KOPT-K1 (cell line): ENCODE data around the gene SPTSSA.
"Not testable (repeated sequence)": the region's sequence is repeated elsewhere in the genome, so short reads cannot be mapped to it uniquely, and the experiment has no call there.

ENCODE experiments used
- H3K27ac ChIP-seq: fragments of 200-600 bp; sonication (generic); 2 replicates; pipeline ENCODE4 v1.5.1; 2016; ENCODE audit warnings: antibody characterized with exemption, mild to moderate bottlenecking, low read depth, low read length; ENCODE audit not compliant: poor library complexity, severe bottlenecking
- H3K36me3 ChIP-seq: fragments of 200-600 bp; sonication (generic); 2 replicates; pipeline ENCODE4 v1.5.1; 2017; ENCODE audit warnings: antibody characterized with exemption, mild to moderate bottlenecking, low read length, moderate library complexity; ENCODE audit not compliant: insufficient read depth
- H3K9me3 ChIP-seq: fragments of 200-600 bp; sonication (generic); 2 replicates; pipeline ENCODE4 v1.5.1; 2017; ENCODE audit warnings: antibody characterized with exemption, low read length, mild to moderate bottlenecking; ENCODE audit not compliant: insufficient read depth, poor library complexity, severe bottlenecking

SPTSSA gene

GRCh38 chr14:34453226-34453625, 8.8 kb downstream of the SPTSSA start:
- Histone ChIP-seq H3K36me3 (peaks cover 46% of the 10 kb centered on the region), H3K9me3 (no peaks in the 10 kb centered on the region), H3K27ac (no peak overlapping the region)

DNA sequence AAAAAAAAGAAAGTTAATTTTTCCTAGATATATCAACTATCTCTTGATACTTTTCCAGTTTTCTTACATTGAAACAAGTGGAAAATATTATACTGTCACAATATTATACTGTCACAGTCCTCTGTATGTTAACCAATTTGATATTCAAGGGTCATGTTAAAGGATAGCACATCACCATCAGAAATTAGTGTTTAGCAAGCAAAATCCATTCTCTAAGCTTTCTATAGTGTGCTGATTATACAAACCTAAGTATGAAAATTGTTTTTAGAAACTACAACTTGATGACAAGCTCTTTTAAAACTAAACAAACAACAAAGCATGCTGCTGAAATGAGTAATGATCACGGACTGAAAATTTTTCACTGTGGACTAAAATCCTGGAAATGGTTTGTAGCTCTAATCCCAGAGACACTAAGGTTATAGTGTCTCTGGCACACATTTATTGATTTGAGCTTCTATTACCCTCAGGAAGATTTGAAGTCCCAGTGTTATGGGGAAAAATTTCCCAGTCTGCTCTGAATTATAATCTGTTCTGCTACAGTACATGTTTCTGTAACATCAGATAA, 9.7 kb downstream of the SPTSSA start:
- Histone ChIP-seq H3K27ac (no peak overlapping the region), H3K9me3 (no peaks in the 10 kb centered on the region), H3K36me3 (peaks cover 49% of the 10 kb centered on the region)

- H3K27ac ChIP-seq = no peak overlapping the region
- peaks cover 56% of the 10 kb centered on the region for H3K36me3 ChIP-seq
- no peaks in the 10 kb centered on the region for H3K9me3 ChIP-seq
Observed at GRCh38 chr14:34450958-34451357, 11.1 kb downstream of the SPTSSA start.

DNA sequence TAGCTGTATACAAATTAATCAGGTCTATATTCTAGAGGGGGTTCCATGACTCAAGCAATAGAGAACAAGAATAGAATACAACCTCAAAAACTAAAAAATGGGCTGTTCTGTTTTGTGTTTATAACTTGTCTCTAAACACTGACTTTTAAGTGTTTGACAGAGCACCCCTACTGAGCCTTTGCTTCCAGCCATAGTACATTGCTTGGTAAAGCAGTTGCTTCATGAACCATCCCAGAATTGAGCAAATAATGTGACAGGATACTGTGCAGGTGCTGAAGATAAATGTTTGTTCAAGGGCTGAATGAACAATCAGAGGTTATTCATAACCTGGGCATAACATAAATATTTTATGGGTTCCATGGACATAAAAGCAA, 11.5 kb downstream of the SPTSSA start:
- H3K36me3 ChIP-seq = peaks cover 52% of the 10 kb centered on the region
- H3K27ac ChIP-seq = no peak overlapping the region
- H3K9me3 ChIP-seq = no peaks in the 10 kb centered on the region

- H3K36me3 ChIP-seq = peaks cover 48% of the 10 kb centered on the region
- H3K9me3 ChIP-seq = no peaks in the 10 kb centered on the region
- no peak overlapping the region for H3K27ac ChIP-seq
Observed at GRCh38 chr14:34449819-34450541, 12.1 kb downstream of the SPTSSA start.

DNA sequence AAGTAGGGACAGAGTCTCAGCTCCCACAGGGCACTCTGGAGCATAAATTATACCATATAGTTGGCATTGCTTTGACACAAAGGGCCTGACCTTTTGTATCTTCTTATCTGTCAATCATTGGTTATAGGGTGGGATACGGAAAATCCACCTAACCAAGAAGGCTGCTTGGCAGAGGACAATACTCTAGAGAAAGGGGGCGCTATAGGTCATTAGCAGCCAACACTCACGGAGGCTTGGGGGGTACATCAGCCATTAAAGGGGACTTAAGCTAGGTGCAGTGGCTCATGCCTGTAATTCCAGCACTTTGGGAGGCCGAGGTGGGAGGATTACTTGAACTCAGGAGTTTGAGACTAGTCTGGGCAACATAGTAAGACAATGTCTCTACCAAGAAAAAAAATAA, 22.9 kb downstream of the SPTSSA start:
- Histone ChIP-seq H3K36me3 (peaks cover 6% of the 10 kb centered on the region), H3K27ac (no peak overlapping the region), H3K9me3 (peaks cover 6% of the 10 kb centered on the region)

DNA sequence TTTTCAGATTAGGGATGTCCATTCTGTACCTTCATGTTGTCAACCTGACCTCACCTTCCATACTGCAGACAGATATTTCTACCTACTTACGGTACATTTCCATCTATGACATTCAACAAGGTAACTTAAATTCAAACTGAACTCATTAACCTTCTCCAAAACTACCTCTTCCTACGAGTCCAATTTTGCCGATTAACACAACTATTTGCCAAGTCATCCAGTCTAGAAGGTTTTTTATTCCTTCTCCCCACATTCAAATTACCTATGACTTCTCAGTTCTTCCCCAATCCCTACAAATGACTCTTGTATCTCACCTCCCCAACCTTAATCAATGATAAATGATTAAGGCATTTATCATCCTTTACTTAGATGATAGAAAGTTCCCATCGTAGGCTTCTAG, 23.6 kb downstream of the SPTSSA start:
- Histone ChIP-seq H3K27ac (no peak overlapping the region), H3K9me3 (no peaks in the 10 kb centered on the region), H3K36me3 (peaks cover 10% of the 10 kb centered on the region; the same call in 1 of the 2 replicates)

DNA sequence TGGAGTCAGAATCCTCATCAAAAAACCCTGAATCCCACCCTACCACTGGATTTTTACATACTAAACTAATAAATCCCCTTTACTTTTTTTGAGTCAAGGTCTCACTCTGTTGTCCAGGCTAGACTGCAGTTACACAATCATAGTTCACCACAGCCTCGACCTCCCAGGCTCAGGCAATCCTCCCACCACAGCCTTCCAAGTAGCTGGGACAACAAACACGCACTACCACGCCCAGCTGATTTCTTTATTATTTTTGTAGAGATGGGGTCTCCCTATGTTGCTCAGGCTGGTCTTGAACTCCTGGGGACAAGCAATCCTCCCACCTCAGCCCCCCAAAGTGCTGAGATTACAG, 24.3 kb downstream of the SPTSSA start:
- Histone ChIP-seq H3K9me3 (no peaks in the 10 kb centered on the region), H3K27ac (no peak overlapping the region), H3K36me3 (peaks cover 9% of the 10 kb centered on the region; the same call in 1 of the 2 replicates)

DNA sequence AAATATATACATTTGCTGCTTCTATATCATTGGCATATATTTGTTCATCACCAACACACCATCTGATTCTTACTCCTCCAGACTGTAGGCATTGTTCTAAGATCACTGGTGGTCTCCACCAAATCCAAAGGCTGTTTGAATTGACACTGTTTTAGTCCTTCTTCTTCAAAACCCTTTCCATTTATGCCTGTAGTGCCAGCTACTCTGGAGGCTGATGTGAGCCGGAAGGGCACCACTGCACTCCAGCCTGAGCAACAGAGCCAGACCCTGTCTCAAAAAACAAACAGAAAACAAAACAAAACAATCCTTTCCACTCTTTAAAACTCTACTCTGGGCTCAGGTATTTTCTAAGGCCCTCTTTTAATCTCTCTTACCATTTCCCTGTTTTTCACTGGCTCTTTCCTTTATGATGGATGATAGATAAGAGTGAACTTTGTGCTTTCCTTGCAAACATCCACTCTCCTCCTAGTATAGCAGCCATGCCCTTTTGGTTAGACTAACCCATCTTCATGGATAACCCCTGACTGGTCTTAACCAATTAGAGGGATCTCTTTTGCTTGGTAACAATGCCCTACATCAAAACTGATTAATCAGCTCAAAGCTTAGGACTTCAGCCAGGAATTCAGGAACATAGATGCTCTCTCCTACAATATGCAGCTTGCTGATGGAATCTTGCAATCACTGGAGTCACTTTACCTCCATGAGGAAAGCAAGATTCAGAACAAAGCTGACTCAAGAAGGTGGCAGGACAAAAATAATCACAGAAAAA, 24.9 kb downstream of the SPTSSA start:
- Histone ChIP-seq H3K27ac (no peak overlapping the region), H3K9me3 (no peaks in the 10 kb centered on the region), H3K36me3 (peaks cover 6% of the 10 kb centered on the region; the same call in 1 of the 2 replicates)

DNA sequence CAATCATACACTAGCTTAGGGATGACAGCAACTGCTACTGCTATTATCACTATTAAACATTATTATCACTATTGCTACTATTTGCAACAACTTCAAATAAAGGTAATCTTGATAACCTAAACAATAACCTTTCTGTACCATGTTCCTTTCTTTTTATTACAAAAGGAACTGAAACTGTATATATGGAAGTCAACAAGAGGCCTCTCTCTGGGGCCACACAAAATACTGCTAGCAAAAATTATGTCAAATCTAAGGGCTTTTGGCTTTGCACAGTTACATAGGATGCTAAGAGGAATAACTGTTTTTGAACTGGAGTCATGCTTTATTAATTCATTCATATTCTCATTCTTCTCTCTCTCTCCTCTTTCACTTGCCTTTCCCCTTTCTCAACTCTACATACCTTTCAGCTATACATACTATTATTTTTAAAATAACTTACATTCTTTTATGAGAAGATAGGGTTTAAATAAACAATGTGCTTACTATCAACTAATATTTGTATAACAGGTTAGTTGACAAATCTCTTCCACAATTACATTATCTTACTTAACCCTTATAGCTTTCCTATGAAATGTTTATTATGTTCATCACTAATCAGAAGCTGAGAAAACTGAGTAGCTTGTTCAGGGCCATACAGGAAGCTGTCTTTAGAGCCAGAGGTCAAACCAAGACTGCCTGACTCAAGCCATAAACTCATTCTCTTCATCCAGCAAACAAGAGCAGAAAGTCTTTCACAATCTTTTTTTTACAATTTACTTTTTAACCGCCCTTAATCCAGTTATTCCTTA, 25.7 kb downstream of the SPTSSA start:
- Histone ChIP-seq H3K27ac (no peak overlapping the region), H3K36me3 (peaks cover 6% of the 10 kb centered on the region; the same call in 1 of the 2 replicates), H3K9me3 (no peaks in the 10 kb centered on the region)

- H3K27ac ChIP-seq = no peak overlapping the region
- no peaks in the 10 kb centered on the region for H3K9me3 ChIP-seq
- peaks cover 6% of the 10 kb centered on the region; the same call in 1 of the 2 replicates for H3K36me3 ChIP-seq
Observed at GRCh38 chr14:34433957-34434356, 28.1 kb downstream of the SPTSSA start.

DNA sequence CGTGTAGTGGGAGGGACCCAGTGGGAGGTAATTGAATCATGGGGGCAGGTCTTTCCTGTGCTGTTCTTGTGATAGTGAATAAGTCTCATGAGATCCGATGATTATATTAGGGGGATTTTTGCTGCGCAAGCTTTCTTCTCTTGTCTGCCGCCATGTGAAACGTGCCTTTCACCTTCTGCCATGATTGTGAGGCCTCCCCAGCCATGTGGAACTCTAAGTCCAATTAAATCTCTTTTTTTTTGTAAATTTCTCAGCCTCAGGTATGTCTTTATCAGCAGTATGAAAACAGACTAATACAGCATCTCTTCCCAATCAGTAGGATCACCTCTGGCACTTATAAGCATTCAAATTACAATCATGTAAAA, 34.0 kb downstream of the SPTSSA start:
- not testable (repeated sequence) for H3K27ac ChIP-seq, H3K9me3 ChIP-seq, H3K36me3 ChIP-seq

DNA sequence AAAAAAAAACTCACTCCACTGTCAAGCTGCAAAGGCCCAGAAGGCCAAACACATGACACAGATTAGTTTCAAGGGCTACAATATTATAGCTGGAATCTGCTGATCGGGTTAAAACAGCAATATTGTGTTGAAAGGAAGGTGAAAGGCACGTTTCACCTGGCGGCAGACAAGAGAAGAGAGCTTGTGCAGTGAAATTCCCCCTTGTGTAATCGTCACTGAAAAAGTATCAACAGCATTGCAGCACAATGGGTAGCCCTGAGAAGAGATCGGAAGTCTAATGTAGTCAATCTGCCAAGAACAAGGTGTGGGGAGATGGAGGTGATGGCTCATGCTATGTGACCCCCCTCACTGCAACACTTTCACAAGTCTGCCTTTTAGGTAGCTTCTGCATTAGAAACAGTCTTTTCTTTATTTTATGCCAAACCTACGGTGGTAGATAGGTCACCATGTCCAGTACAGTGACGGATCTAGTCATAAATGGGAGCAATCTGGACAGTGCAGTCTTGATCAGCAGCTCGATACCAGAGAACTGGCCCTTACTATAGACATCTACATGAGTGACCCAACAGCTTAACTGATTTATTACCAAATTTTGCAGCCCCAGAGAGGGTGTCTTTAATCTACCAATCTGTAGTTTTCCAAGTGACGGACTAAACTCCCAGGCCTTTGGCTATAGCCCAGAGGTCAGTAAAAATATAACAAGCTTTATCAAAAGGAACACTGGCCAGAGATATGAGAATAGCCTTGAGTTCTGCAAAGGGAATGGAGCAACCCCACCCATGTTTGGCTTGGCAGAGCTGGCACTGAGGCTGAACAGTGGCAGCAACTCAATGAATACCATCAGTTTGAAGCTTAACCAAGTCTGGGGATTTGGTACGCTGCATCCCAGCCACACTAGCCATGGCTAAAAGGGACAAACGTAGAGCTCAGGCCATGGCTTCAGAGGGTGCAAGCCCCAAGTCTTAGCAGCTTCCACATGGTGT, 35.4 kb downstream of the SPTSSA start:
- Histone ChIP-seq H3K27ac (no peak overlapping the region), H3K9me3 (no peaks in the 10 kb centered on the region), H3K36me3 (no peaks in the 10 kb centered on the region)
